ENCODE results near the gene OCLN.
A peak's percentile ranks its signal among the peaks of the same experiment; 100 is the strongest.
"Not testable (repeated sequence)": the region's sequence is repeated elsewhere in the genome, so short reads cannot be mapped to it uniquely, and the experiment has no call there.

OCLN gene

DNA sequence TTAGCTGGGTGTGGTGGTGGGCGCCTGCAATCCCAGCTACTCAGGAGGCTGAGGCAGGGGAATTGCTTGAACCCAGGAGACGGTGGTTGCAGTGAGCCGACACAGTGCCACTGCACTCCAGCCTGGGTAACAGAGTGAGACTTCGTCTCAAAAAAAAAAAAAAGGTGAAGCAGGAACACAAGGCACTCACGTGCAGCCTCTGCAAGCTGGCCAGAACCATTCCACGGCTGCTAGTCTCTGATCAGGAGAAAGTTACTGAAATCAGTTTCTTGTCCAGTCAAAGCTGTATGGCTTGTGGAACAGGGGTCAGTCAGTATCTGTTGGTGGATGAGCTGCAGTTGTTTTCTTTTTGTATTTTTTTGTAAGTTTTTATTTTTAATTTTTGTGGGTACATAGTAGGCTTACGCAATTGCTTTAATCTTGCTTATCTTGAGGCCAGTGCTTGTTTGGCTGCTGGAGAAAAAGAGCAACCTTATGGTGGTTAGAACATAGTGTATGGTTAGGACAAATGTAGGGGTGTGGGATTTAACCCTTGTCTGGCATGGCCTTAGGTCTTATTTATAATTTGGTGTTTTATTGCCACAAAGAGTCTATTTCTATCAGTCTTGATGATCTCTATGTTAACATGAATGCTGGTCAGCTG, 34.7 kb downstream of the OCLN start:
- DNase-seq (ENCODE audit: low read depth in 2 of 2, low spot score in 1 of 2) = no peak

DNA sequence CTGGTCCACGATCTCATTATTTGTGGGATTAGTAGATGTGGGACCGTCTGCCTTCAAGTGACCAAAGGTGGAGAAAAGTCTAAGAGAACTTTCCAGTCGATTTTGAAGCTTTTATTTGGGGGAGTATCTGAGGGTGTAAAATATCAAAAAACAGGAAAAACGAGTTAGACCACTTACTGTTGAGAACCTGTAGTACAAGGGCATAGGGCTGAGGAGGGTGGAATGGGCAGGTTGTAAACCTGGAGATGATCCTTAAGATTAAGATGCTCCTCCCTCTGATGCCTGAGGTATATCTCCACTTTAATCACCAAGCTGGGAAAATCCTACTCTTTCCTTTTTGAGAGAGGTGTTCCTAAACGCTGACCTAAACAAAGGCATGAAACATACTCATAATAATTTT, 35.4 kb downstream of the OCLN start:
- DNase-seq (ENCODE audit: low read depth in 2 of 2, low spot score in 1 of 2) = no peak

DNA sequence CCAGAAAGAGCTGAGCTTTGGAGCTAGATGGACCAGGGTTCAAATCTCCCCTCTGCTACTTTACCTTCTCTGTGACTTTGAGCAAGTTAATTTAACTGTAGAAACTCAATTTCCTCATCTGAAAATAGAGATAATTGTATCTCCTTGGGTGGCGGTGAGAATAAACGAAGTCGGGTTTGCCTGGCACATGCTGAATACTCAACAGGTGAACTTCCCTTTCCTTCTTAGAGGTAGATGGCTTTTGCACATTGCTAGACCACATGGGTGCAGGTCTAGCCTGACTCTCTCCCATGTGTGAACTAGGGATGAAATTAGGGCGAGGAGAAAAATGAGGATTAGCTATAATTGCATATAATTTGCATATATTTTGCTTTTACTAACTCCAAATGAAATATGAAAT, 36.0 kb downstream of the OCLN start:
- DNase-seq (ENCODE audit: low read depth in 2 of 2, low spot score in 1 of 2) = no peak

DNA sequence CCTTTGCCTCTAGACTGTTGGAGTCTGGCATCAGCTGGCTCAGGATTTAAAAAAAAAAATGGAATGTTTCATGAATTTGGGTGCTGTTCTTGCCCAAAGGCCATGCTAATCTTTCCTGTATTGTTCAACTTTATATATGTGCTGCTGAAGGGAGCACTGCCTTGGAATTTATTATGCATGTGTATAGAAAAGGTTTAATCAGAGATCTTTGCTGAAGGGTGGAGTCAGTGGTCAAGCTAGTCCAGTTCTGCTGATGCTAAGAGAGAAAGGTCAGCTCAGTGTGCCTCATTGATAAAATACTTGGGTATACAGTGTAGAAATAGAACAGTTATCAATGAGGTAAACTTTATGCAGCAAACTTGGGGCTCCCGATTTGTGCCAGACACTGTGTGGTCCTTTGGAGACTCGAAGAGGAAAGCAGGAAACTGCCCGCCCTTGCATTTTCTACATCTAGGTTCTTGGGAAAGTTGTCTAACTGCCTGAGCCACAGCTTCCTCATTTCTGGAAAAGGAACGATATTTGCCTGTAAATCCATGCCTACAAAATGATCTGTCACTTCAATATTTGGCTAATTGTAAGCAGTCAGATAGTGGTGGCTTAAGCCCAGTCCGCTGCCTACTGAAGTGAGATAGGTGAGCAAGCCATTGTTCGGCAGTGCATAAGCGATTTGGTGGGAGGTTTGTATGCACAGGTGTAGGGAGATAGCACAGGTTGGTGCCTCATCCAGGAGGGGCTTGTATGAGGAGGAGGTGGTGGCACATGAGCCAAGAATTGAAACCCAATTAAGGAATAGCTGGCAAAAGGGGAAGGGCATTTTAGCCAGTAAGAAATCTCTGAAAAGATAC, 38.2 kb downstream of the OCLN start:
- DNase-seq (ENCODE audit: low read depth in 2 of 2, low spot score in 1 of 2) = no peak

DNA sequence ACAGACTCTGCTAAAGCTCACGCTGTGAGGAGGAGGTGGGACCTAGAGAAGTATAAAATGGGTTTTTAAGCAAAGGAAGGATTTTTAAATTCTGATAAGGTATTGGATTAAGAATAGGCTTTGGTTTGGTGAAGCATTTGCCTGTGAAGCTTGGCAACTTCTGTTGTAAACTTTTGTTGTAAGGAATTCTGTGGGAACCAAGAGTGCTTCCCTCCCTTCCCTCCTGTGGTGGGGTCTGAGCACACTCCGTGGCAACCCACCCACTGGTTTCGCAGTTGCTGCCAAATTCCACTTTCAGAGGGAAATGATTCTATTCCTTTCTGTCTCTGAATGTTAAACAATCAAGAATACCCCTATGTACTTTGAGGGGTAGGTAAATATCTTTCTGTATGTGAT, 38.8 kb downstream of the OCLN start:
- no peak for DNase-seq (ENCODE audit: low read depth in 2 of 2, low spot score in 1 of 2)

DNA sequence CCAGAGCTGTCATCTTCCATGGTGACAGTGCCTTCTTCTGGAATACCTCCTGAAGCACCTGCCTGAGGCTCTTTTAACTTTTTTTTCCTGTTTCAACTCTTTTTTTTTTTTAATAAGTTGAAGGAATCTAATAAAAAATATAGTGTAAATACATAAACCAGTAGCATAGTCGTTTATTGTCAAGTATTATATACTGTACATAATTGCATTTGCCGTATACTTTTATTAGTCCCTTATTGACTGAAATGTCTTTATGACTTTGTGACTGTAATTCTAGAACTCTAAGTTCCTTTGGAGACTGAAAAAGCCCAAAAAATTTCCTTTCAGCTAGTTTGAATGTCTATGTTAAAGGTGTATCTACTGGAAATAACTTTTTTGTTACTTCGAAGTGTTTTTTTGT, 45.3 kb downstream of the OCLN start:
- DNase-seq (ENCODE audit: low read depth in 2 of 2, low spot score in 1 of 2) = not testable (repeated sequence)

DNA sequence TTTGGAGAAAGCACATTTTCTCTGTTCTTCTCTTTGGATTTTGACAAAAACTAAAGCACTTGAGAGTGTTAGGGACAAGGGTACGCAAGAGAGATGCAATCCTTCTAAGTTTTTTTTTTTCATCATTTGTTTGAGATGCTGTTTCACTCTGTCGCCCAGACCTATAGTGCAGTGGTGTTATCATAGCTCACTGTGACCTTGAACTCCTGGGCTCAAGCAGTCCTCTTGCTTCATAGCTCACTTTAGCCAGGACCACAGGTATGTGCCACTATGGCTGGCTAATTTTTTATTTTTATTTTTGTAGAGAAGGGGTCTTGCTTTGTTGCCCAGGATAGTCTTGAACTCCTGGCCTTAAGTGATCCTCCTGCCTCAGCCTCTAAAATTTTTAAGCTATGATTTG, 46.1 kb downstream of the OCLN start:
- not testable (repeated sequence) for DNase-seq (ENCODE audit: low read depth in 2 of 2, low spot score in 1 of 2)

DNA sequence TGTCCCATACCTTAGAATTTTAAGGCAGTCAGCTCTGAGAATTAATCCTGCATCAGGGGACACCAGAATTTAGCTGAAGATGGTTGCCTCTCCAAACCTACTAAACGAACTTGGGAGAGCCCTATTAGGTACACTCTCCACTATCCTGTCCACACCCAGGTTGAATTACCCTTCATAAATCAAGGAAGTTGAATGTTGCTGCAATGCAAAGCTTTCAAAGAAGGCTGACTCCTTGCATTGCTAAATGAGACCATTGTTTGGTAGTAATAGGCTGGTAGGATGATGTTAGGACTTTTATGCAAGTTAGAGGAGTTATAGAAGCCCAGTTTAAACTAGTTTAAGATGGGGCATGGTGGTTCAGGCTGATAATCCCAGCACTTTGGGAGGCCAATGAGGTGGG, 48.8 kb downstream of the OCLN start:
- not testable (repeated sequence) for DNase-seq (ENCODE audit: low read depth in 2 of 2, low spot score in 1 of 2)

DNA sequence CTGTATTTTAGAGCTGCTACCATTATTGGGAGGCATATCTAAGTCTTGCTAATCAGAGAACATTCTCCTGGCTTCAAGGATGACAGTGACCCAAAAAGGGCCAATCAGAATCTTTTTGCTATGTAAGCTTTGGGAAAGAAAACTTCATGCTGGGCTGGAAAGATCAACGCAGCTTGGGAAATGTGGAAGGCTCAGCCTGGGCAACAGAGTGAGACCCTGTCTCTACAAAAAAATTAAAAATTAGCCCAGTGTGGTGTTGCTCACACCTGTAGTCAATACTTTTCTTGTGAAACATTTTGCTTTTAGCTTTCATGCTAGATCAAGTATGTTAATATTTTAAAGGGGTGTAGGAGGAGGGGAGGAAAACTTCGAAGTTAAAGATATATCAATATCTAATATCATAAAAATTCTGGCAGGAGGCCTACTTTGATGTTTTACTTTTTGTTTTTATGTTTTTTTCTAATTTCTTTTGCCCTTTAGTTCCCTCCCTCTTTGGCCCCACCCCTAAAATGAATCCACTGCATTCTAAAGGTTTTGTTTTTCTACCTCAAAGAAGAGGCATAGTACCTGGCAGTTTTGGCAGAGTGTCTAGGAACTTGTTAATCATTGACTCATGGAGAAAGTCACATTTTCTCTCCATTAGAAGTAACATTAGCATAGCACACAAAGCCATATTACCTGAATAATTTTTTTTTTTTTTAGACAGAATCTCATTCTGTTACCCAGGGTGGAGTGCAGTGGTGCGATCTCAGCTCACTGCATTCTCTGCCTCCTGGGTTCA, 50.4 kb downstream of the OCLN start:
- not testable (repeated sequence) for DNase-seq (ENCODE audit: low read depth in 2 of 2, low spot score in 1 of 2)

DNA sequence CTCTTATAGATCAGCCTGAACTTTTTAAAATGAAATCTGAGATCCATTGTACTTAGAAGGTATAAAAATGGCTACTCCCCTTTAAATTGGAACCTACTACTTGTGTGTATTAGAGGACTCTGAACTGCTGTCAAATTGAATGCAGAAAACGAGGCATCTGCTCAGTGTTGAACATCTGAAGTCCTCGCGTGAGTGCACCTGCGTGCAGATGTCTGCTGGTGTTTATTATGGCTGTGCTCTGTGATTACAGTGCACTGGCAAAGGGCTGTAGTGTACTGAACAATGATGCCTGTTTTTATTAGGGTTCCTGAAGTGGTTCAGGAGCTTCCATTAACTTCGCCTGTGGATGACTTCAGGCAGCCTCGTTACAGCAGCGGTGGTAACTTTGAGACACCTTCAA, 52.0 kb downstream of the OCLN start:
- not testable (repeated sequence) for DNase-seq (ENCODE audit: low read depth in 2 of 2, low spot score in 1 of 2)

DNA sequence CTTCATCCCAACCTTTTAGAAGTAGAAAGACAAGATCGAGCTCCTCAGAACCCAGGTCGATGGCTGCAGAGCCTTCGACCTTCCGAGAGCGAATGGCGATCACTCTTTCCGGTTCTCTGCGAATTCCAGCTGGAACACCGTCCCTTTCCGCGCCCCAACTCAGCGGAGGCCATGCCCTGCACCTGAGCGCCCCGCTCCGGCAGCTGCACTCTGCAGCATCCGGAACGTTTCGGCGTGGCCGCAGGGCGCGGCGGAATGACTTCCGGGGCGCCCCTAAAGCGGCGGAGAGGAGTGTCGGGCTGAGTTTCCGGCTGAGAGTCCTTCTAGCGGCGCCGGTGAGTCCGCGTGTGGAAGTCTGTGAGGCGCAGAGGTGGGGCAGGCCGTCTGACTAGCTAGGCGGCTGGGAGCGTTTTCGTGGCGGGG, 67.3 kb downstream of the OCLN start, which contains the start of gene GTF2H2C:
Gene GTF2H2C, plus strand, starts transcription at position 284 of the 423 bp plus-strand sequence. CDS start 4,942 bp downstream, outside the sequence.
- peak; percentile 41 to 50 for DNase-seq (ENCODE audit: low read depth in 2 of 2, low spot score in 1 of 2)

DNA sequence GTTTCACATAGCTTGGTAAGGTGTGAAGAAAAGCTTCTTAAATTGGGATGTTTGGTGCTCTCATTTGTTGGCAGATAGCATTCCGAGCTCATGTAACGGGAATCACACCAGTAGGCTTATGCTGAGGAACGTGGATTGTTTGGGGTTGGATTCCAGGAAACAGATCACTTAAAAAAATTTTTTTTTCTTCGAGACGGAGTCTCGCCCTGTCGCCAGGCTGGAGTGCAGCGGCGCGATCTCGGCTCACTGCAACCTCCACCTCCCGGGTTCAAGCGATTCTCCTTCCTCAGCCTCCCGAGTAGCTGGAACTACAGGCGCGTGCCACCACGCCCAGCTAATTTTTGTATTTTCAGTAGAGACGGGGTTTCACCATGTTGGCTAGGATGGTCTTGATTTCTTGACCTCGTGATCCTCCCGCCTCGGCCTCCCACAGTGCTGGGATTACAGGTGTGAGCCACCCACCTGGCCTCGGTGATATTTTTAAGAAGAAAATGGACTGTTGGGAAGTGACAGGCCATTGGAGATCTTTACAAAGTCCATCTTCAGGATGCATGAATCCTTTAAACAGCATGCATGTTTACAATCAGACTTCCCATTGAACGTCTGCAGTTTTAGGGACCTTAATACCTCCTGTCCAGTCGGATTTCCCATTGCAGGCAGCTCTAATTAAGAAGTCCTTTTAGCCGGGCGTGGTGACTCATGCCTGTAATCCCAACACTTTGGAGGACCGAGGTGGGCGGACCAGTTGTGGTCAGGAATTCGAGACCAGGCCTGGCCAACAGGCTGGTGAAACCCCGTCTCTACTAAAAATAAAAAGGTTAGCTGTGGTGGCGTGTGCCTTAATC, 68.2 kb downstream of the OCLN start:
- DNase-seq (ENCODE audit: low read depth in 2 of 2, low spot score in 1 of 2) = not testable (repeated sequence)

DNA sequence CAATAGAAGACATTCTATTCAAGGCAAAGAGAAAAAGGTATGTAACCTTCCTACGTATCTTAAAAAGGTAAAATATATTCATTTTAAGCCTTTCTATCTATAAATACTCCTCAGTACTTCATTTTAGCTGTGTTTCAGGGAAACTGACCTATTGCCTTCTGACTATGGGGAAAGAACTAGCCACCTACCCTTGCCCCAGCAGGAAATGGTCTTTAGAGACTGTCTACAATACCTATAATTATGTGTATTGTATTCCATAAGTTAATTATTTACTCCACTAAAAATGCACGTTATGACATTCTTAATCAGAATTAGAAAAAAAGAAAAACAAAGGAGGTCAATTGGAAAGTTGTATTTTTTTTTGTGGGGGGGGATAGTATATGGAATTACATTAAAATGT, 73.6 kb downstream of the OCLN start:
- not testable (repeated sequence) for DNase-seq (ENCODE audit: low read depth in 2 of 2, low spot score in 1 of 2)

DNA sequence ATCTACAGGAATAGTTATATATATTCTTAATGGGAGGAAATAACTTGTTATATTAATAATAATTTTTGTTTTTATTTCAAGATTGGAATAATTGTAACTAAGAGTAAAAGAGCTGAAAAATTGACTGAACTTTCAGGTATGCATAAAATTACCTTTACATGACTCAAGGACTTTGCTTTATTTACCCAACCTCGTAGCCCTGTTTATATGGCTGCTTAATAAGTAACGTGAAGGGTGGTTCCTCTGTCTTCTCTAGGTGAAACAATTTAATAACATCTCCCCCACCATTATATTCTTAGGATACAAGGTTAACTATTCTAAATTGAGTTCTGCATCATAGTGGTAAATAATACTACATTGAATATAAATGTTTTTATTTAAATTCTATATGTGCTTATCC, 75.5 kb downstream of the OCLN start:
- not testable (repeated sequence) for DNase-seq (ENCODE audit: low read depth in 2 of 2, low spot score in 1 of 2)

DNA sequence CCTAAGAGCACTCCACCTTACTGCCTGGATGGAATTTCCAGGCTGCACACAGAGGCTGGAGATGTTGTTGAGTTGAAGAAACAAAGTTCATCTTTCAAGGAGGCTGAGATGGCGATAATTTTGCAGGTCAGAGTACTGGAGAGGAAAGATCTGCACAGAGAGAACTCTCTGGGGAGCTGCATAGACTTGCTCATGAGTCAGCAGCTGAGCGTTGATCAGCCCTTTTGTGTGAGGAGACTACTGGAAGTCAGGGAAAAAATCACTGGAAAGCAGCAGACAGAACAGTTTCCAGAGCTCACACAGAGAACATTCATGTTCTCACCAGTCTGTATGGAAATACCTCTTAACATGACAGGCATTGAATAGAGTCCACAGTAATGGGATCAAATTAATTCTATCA, 90.8 kb downstream of the OCLN start:
- not testable (repeated sequence) for DNase-seq (ENCODE audit: low read depth in 2 of 2, low spot score in 1 of 2)

DNA sequence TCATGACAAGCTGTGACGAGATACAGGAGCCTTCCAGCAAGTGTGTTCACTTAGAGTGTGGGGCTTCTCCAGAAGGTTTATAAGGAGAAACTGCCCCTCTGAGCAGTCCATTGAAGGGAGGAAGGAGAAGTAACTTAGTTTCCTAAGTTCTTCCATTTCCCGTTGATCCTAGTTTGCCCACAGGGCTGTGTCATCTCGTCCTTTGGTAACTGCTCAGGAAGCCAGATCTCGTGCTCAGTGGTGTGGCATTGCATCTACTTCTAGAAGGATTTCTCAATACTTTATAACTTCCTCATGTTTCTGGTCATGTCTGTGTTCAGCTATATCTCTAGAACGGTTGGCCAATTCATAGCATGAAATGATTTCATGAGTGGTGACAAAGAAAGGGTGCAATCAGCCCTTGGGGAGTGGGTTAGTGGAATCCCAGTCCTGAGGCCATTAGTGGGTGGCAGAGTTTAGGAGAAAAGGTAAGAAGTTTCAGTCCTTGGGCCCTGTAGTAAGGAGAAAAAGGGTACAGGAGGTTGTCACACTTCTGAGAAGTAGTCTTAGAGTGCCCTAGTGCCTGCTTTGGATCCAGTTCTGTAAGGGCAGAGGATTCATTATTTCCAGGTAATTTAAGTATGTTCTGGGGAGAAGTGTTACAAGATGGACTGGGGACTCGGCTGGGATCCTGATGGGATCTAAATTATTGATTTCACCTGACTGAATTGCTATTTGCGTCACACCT, 103.7 kb downstream of the OCLN start:
- not testable (repeated sequence) for DNase-seq (ENCODE audit: low read depth in 2 of 2, low spot score in 1 of 2)

DNA sequence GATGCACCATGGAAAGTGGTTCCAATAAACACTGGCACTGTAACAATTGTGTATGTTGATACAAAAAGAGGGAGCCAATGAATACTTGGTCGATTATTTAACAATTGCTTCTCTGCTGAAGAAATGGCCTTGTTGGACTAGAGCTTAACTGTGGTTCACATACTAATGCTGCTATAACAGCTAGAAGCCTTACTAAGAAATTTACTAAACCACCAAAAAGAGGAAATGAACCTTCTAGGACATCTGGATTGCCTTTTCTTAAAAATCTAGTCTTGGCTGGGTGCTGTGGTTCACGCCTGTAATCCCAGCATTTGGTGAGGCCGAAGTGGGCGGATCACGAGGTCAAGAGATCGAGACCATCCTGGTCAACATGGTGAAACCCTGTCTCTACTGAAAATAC, 109.4 kb downstream of the OCLN start:
- DNase-seq (ENCODE audit: low read depth in 2 of 2, low spot score in 1 of 2) = not testable (repeated sequence)

DNA sequence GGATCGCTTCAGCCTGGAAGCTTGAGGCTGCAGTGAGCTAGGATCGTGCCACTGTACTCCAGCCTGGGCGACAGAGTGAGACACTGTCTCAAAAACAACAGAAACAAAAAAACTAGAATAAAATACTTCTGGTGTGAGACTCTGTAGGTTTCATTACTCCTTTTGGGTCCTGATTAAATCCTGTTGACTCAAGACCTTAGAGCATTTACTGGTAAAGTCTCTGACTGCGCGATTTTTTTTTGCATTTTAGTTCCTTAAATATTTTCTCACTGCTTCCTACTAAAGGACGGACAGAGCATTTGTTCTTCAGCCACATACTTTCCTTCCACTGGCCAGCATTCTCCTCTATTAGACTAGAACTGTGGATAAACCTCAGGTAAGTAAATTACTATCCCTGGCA, 114.2 kb downstream of the OCLN start:
- DNase-seq (ENCODE audit: low read depth in 2 of 2, low spot score in 1 of 2) = not testable (repeated sequence)

Data from stimulated activated CD8-positive, alpha-beta memory T cell treated with anti-CD3 and anti-CD28 coated beads, Interleukin-4, amount 100 ng/mL, for 1 hour (primary cell).